ENCODE results near the gene DCHS2. TPM values are rescaled to one million over a fixed set of nuclear protein-coding genes. Genes with fewer than 3 reads are reported as not detected.

Gene DCHS2
- total RNA-seq, 2 donors from 2014 or later = 0.03 TPM; not detected in 1

DNA sequence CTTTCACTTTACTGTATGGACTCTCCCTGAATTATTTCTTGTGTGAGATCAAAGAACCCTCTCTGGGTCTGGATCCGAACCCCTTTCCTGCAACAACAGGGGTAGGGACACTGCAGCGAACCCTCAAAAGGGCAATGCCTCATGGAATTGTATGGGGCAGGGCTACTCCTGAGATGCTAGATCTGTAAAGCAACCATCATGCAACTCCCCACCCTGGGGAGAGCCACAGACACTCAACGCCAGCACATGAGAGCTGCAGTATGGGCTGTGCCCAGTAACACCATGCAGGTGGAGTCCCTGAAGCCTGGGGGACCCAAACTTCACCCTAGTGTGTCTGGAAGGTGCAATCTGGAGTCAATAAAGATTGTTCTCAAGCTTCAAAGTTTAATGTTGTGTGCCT lies 304.7 kb downstream of the DCHS2 start:
- intact Hi-C loops (cut with DNase I) = no loop called here
- DNase-seq = no peak
- ATAC-seq = no peak

DNA sequence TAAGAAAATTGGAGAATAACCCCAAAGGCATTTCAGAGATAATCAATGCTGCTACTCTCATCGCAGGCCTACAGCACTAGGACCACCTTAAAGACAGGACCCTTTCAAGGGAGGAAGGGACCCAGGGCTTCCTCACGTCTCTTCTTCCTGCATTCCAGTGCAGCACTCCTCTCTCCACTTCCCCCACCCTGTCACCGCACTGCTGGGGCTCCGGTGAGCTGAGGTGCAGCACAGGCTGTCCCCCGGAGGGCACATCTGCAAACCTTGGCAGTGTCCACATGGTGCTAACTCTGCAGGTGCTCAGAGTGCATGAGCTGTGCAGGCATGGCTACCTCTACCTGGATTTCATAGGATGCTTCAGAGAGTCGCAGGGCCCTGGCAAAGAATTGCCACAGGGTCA lies 305.6 kb downstream of the DCHS2 start:
- ATAC-seq (no peak), DNase-seq (no peak)
- intact Hi-C loops (cut with DNase I) = no loop called here

DNA sequence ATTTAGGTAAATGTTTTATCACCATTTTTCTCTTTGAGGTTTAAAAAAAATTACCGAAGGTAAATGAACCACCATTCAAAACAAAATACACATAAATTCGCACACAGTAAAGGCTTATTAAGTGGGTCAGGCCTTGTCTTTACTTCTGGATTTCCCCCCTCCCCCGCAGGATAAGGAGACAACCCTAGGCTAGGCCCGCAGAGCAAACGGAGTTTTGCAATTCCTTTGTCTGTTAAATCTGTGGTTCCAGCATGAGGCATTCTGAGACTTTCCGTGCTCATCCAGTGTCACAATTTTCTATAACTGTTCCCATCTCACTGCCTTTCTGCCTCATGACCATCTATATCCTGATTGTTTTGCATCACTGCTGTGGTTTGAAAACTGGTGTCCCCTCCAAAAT lies 307.4 kb downstream of the DCHS2 start:
- ATAC-seq = no peak
- intact Hi-C loops (cut with DNase I) = no loop called here
- DNase-seq = no peak

DNA sequence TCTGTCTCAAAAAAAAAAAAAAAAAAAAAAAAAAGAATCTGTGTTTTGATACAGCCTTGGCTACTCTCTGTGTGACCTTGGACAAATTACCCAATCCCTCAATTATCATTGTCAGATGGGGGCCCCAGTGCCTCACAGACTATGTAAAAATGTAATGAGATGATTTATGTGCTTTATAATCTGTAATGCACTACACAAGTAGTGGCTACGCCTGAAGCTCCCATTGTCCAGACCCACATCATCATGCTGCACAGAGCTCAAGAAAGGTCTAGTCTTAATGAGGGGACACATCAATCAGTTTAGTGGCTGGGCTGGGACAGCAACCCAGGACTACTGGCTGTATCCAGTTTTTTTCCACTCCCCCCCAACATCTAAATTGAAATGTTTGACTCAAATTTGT lies 308.3 kb downstream of the DCHS2 start:
- ATAC-seq = no peak
- intact Hi-C loops (cut with DNase I) = no loop called here
- DNase-seq = no peak

Other genes starting within 250 kb of the DCHS2 start
- gene PLRG1, start 58.6 kb upstream of the DCHS2 start, total RNA-seq = 10 to 100 TPM; 43.2 to 51.0 TPM
- under 1 TPM; 0.21 to 0.32 TPM for gene FGB, start 71.2 kb upstream of the DCHS2 start, total RNA-seq
- gene FGA, start 98.9 kb upstream of the DCHS2 start, total RNA-seq = under 1 TPM; 0.47 TPM
- under 1 TPM; 0.24 to 0.42 TPM for gene FGG, start 120.9 kb upstream of the DCHS2 start, total RNA-seq